Mammary epithelial cell (primary cell): ENCODE data around the gene RET.

Experiments used
- CTCF ChIP-seq, 2 donors: IDR thresholded peaks in 1 of 2; conservative IDR thresholded peaks in 1 of 2; 2 replicates each; pipeline ENCODE4 v1.5.1; 2011 to 2012; ENCODE audit warnings: inconsistent platforms in 2 of 2, low read length in 2 of 2, mild to moderate bottlenecking in 2 of 2, control low read depth in 1 of 2, low read depth in 1 of 2; ENCODE audit not compliant: insufficient read depth in 1 of 2; ENCODE audit errors: extremely low read depth in 1 of 2
- EZH2 ChIP-seq: IDR thresholded peaks from 2 replicates; pipeline ENCODE4 v1.6.1; 2012; ENCODE audit warnings: low read length, inconsistent platforms, borderline replicate concordance

GRCh38 chr10:43065761-43066160 is 11.1 kb upstream of the RET start:
- TF ChIP-seq CTCF (conservative IDR thresholded peaks at IDR 0.05 in 1 of 2, IDR thresholded peaks at IDR 0.05 in 1 of 2; ENCODE audit: extremely low read depth in 1 of 2, insufficient read depth in 1 of 2, low read depth in 1 of 2, low read length in 2 of 2) (no peak), EZH2 (no peak)
